HG03521 (cell line): Measurements from ENCODE around the gene MOV10.

Source experiments
- ATAC-seq: cut with Tn5 transposase; IDR thresholded peaks from one replicate; pipeline ENCODE4 v1.9.1; 2021; ENCODE audit warnings: mild to moderate bottlenecking, moderate library complexity; ENCODE audit not compliant: unreplicated experiment

Gene MOV10

DNA sequence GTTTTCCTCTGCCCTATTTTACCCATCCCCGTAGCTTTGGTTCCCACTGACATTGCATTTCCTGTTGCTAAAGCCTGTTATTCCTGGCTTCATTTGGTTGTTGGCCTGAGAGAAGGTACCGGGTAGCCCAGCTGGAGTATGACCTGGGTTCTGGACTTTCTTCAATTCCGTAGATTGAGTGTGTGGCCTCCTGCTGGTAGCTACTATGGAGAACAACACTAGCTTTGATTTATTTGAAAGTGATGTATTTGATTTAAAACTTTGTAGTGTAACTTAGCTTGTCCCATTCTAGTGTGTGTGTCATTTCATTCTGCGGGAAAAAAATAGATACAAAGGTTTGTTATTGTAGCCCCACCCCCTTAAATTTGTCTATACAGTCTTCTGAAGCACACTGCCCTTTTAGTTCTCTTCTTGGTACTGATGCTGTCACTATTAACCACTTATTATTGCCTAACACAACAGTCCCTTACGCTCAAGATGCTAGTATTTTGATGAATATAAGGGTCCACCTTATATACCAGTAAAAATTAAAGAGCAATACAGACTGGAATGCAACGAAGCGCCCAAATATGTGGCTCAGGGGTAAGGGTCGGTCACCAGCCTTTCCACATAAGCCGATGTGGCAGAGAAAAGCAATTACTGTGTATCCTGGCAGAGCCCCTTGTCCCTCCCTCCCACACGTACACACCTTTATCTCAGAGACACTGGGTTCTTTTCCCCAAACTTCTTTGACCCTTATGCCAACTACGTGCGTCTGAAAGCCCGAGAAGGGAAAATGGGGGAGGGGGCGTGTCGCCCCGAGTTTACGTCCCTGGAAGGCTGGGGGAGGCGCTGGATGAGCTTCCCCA is 643 bp upstream of the MOV10 start:
- no peak for ATAC-seq

DNA sequence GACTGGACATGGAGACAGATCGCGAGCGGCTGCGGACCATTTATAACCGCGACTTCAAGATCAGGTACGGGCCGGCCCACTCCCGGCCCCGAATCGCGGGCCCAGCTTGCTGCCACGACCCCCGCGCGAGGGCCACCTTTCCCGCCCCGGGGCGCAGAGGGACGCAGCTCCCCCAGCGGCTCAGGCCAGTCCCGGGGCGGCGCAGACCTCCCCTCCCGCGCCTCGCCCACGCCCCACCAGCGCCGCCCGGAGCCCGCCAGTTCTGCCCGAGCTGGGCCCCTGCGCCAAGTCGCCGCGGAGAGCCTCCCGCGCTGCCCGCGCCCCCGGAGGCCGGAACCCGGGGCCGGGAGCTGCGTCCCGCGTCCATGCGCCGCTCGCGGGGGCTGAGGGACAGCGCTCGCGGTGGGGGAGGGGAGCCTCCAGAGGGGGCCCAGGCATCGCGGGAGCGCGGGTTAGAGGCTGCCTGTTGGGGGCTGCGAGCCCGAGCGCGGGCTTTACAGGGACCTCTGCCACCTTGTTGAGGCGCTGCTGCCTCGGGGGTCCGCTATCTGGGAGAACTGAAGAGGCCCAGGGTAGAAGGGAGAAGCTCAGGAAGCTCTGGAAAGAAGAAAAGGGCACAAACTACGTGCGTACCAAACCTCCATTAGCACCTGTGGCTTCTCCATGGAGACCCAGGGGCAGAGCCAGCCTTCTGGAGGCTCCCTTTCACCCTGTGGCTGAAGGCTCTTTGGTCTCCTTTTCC is 698 bp downstream of the MOV10 start:
- ATAC-seq, result peak; percentile 35

DNA sequence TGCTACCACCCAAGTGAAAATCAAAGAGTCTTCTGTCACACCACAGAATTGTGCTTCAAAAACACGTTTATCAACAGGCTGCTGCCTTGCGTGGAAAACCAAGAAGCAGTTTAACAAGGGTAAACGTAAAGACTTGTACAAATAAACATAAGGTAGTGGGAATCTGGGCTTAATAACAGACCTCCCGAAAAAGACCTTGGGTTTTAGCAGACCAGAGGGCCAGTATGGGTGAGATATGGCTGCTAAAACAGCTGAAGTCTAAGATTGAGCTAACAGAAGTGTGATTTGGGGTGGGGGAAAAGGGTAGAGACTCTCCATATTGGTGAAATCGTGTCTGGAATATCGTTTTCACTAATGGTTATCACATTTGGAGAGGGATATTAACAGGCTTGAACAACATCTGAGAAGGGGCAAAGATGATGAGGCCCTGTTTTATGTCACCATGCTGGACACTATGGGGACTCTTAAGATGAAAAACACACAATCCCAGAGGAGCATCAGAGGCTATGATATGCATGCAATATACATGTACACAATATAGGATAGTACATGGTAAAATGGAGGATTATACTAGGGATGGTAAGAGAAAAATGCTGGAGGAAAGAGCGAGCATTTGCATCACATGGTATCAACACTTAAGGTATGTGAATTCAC is 1.4 kb downstream of the MOV10 start:
- ATAC-seq, result no peak

DNA sequence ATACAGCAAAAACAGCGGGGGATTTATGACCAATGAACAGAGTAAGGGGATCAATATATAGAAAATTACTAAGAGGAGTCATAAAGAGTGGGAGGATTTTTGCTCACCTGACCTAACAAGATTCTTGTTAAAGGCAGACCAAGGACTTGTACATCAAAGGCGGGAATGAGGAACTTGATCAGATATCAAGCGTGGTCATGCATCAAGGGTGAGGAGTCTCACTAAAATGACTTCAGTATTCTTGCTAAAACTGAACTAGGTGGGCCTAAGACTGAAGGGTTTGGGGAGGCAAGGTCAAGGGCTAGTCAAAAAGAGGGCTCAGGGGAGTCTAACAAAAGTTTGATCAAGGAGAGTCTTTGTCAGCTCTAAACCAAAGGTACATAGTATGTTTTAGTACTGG is 2.1 kb downstream of the MOV10 start:
- ATAC-seq, result no peak

DNA sequence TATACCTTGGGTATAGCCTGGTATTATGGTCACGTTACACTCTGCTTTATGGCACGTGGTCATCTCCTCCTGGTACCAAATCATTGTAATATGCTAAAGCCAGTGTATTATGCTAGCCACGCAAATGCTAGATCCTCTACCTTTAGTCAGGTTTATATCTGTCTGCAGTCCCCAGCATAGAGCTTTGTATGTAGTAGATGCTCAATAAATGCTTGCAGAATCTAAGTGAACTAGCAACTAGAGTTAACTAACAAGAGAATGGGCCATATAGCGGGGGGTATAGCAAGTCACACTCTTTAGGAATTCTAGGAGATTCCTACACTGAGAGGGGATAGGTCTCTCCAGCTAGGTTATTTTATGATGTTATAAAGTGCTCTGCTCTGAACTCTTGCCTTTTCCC is 3.0 kb downstream of the MOV10 start:
- no peak for ATAC-seq

DNA sequence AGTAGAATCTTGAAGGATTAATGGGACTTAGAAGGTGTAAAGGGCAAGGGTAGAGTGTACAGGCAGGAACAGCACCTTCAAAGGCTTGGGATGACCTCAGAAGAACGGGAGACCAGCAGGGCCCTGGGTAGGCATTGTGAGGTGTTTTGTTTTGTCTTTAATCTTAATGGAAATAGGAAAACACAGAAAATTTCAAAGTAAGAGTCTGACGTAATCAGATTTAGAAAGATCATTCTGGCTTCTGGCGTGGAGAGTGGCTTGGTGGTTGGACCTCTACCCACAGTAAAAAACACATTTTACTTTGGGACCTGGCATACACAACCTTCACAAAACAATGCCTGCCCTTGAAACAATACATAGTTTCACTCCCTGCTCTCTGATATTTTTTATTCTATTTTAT is 4.1 kb downstream of the MOV10 start:
- no peak for ATAC-seq

DNA sequence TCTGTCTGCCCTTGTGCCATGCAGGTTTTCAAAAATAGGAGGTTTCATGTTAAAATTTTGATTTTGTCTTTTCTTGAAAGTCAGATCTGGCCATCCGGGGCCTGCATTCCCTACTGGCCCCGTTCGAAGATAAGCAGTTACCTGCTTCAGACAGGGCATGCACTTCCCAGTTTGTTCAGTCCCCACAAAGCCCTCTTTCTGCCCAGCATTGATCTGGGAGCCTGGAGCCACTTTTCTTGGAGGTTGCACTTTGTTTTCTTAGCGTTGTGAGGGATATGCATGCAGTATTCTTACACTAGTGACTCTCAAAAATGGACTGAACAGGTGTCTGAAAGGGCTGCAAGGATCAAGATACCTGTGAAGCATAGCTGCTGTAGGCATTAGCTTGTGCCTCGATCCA is 11.5 kb downstream of the MOV10 start:
- ATAC-seq, result no peak

DNA sequence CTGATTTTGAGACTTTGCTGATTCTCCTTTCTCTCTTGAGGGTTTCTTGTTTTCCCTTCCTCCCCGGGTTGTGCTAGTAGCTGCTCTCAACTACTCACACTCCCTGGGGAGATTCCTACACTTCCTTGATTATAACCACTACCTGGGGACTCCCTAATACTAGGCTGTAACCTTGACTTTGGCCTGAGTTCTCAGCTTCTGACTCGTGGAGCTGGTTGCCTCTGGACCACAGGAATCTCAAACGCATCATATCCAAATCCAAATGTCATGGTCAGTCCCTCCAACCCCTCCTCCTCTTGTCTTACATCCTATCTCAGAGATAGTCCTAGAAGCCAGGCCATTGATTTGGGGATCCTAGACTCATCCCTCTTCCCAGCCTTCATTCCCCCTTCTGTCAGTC is 12.0 kb downstream of the MOV10 start:
- no peak for ATAC-seq

DNA sequence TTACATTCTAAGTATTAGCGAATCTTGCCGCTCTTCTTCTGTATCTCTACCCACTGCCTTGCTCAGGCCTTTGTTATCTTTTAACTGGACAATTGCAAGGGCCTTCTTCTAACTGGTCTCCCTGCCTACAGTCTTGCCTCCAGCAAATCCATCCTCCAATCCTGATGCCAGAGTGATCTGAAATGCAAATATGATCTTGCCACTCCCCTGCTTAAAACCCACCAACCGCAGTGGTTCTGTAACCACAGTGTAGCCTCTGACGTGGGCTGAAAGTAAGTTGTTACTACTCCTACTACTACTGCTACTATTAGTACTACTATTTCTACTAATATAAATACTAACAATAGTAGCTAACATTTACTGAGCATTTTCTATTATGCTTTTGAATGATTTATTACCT is 12.4 kb downstream of the MOV10 start:
- ATAC-seq, result no peak

DNA sequence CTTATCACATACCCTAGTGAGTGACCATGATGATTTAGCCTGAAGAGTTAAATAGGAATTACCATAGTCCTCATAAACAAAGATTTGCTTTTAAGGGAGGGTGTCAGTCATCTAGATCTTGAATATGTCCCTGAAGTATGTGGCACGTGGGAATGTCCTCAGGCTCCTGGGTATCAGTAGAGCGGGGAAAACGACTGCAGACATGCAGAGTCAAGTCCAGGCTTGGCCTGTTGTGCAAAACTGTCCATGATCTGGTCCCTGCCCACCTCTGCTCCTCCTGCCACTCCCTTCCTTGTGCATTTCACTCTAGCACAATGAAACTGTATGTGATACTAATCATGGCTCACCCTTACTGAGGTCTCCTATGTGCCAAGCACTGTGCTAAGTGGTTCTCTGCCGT is 12.9 kb downstream of the MOV10 start:
- no peak for ATAC-seq

DNA sequence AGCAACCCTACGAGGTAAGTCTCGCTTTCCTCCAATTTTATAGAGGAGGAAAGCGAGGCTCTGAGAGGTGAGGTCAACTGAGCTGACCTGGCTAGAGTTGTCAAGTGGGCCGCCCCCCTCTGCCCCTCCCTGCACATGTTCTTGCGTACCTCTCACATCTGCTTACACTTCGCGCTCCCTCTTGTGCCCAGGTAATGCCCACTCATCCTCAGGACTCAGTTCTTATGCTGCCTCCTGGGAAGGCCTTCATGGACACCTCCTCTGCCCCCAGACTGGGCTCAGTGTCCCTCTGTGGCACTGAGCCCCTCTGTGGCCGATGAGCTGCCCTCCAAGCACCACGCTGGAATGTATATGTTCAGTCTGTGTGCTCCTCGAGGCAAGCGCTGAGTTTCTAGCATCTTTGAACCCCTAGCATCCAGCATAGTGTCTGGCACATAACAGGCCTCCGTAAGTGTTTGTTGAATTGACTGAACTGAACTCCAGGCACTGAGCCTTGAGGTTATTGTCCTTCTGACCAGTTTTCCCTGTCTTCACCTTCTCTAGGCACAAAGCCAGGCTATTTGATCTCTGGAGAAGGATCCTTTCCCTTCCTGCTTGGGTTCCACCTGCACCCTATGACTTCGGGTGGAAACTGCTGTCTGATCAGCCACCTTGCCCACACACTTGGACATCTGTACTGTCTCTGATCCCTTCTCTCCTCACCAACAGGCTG is 13.5 kb downstream of the MOV10 start:
- no peak for ATAC-seq

DNA sequence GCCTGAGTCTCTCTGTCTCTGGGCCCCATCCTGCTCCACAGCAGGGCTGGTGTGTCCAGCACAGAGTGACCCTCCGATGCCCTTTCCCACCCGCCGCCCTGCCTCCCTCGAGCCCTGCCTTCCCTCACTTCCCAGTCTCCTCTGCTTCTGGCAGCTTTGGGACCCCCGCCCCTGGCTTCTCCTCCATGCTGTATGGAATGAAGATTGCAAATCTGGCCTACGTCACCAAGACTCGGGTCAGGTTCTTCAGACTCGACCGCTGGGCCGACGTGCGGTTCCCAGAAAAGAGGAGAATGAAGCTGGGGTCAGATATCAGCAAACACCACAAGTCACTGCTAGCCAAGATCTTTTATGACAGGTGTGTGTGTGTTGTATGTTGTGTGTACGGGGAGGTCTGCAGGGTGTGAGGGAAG is 14.3 kb downstream of the MOV10 start:
- ATAC-seq, result no peak

DNA sequence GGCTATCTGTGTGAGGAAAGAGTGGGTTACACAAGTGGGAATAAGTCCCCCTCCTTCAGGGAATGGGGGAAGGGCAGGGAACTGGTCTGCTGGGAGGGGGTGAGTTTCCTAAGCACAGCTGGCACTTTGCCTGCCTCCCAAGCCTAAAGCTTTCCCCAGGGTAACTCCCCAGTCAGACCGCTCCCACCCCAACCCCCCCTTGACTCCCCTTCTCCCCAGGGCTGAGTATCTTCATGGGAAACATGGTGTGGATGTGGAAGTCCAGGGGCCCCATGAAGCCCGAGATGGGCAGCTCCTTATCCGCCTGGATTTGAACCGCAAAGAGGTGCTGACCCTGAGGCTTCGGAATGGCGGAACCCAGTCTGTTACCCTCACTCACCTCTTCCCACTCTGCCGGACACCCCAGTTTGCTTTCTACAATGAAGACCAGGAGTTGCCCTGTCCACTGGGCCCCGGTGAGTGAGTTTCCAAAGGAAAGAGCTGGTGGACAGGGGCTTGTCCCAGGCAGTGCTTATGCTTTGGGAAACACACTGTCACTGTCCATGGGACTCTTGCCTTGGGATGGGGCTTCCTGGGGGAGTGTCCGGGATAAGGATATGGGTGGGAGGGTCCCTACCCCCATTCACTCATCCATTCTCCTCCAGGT is 14.9 kb downstream of the MOV10 start:
- ATAC-seq, result no peak

DNA sequence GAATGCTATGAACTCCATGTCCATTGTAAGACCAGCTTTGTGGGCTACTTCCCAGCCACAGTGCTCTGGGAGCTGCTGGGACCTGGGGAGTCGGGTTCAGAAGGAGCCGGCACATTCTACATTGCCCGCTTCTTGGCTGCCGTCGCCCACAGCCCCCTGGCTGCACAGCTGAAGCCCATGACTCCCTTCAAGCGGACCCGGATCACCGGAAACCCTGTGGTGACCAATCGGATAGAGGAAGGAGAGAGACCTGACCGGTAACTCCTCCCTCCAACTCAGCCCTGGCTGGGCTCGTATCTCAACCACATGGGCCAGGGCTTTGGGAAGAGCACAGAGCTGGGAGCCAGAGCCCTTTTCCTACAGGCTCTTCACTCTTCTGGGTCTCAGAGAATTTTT is 15.4 kb downstream of the MOV10 start:
- ATAC-seq, result no peak

DNA sequence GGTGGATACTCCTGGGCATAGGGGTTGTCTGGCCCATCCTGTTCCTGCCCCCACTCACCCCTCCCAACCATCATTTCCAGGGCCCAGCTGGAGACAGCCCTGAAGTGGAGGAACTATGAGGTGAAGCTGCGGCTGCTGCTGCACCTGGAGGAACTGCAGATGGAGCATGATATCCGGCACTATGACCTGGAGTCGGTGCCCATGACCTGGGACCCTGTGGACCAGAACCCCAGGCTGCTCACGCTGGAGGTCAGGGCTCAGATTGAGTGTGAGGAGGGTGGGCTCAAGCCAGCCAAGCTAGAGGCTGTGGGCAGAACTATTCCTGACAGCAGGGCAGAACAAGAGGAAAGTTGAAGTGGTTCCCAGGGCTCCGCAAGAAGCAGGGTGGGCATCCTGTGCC is 18.2 kb downstream of the MOV10 start:
- no peak for ATAC-seq

DNA sequence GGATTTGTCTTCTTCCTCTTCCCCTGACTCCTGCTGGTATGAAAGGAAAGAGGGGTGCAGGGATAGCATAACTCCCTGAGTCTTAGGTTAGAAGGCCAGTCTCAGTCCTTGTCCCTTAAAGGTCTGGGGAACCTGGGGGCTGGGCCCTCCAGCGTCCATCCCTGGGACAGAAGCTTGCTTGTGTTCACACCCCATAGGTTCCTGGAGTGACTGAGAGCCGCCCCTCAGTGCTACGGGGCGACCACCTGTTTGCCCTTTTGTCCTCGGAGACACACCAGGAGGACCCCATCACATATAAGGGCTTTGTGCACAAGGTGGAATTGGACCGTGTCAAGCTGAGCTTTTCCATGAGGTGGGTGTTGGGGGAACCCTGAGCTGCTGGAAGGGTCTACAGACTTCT is 19.4 kb downstream of the MOV10 start:
- no peak for ATAC-seq

DNA sequence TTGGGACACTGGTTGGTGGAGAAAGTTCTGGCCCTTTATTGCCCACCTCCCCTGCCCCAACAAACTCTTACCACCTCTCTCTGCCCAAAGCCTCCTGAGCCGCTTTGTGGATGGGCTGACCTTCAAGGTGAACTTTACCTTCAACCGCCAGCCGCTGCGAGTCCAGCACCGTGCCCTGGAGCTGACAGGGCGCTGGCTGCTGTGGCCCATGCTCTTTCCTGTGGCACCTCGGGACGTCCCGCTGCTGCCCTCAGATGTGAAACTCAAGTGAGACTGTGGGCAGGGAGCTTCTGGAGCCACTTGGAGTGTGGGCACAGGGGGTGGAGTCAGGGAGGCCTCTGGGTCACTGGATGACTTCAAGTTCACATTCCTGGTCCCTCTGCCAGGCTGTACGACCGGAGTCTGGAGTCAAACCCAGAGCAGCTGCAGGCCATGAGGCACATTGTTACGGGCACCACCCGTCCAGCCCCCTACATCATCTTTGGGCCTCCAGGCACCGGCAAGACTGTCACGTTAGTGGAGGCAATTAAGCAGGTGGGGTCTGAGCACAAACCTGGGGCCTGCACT is 20.0 kb downstream of the MOV10 start:
- no peak for ATAC-seq

DNA sequence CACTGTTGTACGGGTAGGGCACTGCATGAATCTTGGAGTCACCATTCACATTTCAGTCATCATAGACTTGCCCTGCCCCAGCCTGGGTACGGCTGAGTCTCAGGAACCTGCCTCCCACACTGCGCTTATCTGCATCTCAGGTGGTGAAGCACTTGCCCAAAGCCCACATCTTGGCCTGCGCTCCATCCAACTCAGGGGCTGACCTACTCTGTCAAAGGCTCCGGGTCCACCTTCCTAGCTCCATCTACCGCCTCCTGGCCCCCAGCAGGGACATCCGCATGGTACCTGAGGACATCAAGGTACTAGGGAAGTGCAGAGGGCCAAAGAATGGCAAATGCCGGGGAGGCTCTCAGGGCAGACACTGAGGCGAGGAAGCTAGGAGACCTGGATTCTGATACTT is 20.8 kb downstream of the MOV10 start:
- ATAC-seq, result no peak

DNA sequence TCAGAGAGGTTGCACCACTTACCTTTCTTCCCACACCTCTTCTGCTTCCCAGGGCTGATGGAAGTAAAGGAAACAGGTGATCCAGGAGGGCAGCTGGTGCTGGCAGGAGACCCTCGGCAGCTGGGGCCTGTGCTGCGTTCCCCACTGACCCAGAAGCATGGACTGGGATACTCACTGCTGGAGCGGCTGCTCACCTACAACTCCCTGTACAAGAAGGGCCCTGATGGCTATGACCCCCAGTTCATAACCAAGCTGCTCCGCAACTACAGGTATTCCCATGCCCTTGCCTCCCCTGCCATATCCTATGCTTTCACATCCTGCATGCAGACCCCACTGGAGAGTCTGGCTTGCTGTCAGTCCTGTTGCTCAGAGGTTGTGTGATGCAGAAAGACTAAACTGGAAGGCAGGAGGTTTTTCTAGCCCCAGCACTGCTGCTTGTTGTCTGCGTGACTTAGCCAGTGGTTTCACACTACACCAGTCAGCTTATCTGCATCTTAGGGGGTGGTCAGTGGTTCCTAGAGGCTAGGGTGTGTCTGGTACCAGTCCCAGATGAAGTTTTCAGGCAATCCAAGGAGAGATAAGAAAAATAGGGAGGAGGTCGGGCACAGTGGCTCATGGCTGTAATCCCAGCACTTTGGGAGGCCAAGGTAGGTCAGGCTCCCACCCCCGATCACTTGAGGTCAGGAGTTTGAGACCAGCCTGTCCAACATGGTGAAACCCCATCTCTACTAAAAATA is 22.3 kb downstream of the MOV10 start:
- ATAC-seq, result no peak

DNA sequence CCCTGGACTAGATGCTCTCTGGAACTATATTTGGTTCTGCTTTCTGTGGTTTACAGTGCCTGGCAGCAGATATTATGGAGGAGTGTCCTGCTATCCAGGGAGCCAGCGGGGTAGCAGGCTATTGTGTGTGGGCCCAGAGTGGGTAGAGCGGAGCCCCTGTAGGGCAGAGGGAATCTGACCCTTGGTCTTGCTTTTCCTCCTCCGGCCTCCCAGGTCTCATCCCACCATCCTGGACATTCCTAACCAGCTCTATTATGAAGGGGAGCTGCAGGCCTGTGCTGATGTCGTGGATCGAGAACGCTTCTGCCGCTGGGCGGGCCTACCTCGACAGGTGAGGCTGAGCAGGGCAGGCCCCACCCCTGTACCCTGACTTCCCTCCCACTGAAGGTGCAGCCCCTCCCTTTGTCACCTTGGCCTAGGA is 23.3 kb downstream of the MOV10 start:
- ATAC-seq, result no peak
